Fibroblast of villous mesenchyme (primary cell): ENCODE data around the gene HEYL. TPM values are rescaled to one million over a fixed set of nuclear protein-coding genes. Genes with fewer than 3 reads are reported as not detected.

Experiments
- DNase-seq: peaks from one replicate; pipeline ENCODE4 v3.0.0-alpha.2; 2010; ENCODE audit warnings: low read depth
- H3K4me3 ChIP-seq: 2 replicates; pipeline ENCODE4 v1.5.1; 2011; ENCODE audit warnings: low read depth, mild to moderate bottlenecking, low read length
- total RNA-seq: library from RNA; depleted of rRNA; stranded (reverse); fragments of >200 nt; gene quantifications from 2 replicates; pipeline ENCODE4 v1.2.3, GENCODE V29; 2012
- TF ChIP-seq, protein P1 (sequence below): IDR thresholded peaks from 2 replicates; pipeline ENCODE4 v1.5.1; 2012; ENCODE audit warnings: low read depth, mild to moderate bottlenecking, low read length; ENCODE audit not compliant: insufficient read depth

Gene HEYL
- total RNA-seq, 1 donor, result under 0.01 TPM

DNA sequence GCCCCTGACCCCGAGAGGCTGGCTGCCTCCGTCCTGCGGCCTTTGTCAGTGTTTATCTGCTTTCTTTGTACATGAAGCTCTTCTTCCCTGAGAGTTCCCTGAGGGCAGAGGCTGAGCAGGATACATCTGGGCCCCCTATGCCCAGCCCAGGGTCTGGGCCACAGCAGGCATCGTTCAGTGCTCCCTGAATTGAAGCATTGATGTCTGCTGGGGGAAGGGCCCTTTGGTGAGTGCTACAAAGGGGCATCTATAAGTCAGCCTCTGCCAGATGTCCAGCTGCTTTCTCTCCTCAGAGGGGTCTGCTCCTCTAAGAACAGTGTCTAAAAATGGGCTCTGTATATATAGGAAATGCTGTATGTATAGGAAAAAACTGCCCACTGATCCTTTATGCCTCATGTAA lies 2.1 kb downstream of the HEYL start:
- DNase-seq, result no peak
- no peak overlapping the region for H3K4me3 ChIP-seq
- TF ChIP-seq, protein P1, sequence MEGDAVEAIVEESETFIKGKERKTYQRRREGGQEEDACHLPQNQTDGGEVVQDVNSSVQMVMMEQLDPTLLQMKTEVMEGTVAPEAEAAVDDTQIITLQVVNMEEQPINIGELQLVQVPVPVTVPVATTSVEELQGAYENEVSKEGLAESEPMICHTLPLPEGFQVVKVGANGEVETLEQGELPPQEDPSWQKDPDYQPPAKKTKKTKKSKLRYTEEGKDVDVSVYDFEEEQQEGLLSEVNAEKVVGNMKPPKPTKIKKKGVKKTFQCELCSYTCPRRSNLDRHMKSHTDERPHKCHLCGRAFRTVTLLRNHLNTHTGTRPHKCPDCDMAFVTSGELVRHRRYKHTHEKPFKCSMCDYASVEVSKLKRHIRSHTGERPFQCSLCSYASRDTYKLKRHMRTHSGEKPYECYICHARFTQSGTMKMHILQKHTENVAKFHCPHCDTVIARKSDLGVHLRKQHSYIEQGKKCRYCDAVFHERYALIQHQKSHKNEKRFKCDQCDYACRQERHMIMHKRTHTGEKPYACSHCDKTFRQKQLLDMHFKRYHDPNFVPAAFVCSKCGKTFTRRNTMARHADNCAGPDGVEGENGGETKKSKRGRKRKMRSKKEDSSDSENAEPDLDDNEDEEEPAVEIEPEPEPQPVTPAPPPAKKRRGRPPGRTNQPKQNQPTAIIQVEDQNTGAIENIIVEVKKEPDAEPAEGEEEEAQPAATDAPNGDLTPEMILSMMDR, result no peak

DNA sequence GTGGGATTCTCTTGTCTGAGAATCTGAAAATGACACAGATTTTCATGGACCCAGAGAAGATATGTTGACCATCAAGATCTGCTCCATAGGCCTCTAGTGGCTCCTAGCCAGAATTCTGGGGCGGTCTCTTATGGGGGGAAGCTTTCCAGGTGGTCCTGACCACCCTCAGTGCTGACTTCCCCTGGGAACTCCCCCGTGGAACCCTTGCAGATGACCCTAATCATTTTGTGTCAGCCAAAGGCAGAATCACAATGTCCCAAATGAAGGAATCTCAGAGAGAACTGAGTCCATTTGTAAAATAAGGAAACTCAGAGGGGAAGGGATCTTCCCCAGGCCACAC lies 3.6 kb downstream of the HEYL start:
- TF ChIP-seq, protein P1, result no peak
- DNase-seq, result no peak
- no peak overlapping the region for H3K4me3 ChIP-seq

DNA sequence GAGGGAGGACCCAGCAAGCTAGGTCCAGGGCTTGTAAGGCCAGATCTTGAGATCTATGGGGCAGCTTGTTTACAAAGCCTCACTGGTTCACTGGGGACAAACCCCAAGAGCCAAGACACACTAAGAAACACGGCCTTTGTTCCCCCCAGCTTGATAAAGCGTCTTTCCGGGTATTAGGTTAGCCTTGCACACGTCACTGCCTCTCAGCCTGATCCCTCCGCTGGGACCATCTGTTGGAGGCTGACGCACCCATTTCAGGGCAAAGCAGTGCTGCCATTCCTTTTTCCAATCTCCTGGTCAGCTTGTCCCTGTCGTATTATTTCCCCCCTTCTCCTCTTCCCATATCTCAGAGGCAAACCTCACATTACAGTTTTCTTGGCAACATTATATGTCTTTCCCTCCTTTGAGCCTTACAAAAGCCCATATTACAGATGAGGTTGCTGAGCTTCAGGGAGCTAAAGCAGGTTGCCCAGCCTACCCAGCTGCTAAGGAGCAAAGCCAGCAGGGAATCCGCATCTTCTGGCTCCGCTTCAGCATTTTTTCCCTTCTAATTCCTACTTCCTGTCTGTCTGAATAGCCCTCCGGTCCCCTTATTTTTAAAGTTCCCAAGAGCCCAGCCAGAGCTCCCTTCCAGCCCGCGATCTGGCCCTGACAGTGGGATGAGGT lies 4.1 kb downstream of the HEYL start:
- H3K4me3 ChIP-seq, result no peak overlapping the region
- TF ChIP-seq, protein P1, result no peak
- peak; percentile 78 for DNase-seq

DNA sequence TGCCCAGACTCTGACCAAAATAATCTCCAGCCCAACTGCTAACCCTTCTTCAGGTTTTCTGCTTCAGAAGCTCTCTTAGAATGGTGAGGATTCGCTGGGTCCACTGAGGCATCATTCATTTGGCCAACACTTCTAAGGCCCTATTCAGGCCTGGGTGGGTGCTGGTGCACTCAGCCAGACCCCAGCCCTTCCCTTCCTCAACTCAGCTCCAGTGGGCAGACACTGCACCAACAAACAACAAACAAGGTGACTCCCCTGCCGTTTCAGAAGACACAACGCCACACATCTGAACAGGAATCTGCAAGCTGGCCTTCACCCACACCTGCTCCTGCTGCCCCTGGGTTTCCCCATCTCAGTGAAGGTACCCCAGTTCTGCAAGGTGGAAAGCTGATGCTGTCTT lies 6.0 kb downstream of the HEYL start:
- TF ChIP-seq, protein P1, result no peak
- no peak overlapping the region for H3K4me3 ChIP-seq
- DNase-seq, result no peak

DNA sequence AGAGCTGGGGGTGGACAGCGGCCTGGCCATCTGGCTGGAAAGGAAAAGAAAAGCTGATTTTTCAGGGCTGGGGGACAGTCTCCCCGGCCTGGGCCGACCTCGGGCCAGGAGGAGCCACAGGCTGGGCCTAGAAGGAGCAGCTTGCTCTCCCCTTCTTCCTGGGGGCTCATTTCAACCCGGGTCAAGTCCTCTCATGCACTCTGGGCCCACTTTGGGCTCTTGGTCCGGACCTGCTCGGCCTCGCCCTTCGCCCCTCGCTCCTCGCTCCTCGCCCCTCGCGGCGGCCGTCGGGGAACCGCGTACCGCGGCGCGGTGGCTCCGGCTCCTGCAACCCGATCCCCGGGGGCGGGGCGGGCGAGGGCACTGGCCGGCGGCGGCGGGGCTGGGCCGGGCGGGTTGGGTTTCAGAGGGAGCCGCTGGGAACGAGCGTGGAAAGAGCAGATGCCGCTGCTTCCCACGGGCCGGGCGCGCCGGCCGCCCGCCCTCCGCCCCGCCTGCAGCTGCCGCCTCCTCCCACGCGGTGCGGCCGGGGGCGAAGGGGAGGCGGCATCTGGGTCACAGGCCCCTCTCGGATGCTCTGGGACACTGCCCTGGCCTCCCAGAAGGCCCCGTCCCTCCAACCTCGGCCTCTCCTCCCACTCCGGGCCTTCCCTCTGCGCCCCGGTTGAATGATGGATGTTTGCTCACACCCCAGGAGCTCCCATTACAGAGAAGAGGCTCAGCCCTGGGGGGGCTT lies 6.6 kb downstream of the HEYL start:
- peak overlapping the region; percentile 1 for H3K4me3 ChIP-seq
- TF ChIP-seq, protein P1, result no peak
- peak; percentile 86 for DNase-seq

DNA sequence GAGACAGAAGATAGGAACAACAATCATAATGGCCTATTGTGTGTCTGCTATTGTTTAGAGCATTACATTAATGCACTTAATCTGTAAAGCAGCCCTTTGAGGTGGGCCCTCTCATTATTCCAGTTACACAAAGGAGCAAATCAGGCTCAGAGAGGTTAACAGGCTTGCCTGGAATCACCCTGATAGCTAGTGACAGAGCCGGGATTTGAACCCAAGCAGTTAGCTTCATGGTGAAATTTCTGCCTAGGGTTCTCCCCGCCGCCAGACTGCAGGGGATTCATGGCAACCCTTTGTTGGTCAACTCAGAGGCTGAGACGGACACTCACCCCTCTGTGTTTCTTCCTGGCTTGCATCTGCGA lies 7.1 kb downstream of the HEYL start:
- TF ChIP-seq, protein P1, result no peak
- DNase-seq, result no peak
- H3K4me3 ChIP-seq, result no peak overlapping the region
